ENCODE measurements around the gene FPR3.

The FPR3 gene

GRCh38 chr19:51789061-51789795 lies 5.7 kb upstream of the FPR3 start:
- no peak overlapping the region for H3K4me3 ChIP-seq (replicated peaks in 1 of 2; ENCODE audit: low read depth in 2 of 2, low read length in 2 of 2)
- peak; percentile 43 to 56 for DNase-seq (ENCODE audit: low read depth in 2 of 2)
- TF ChIP-seq, protein P1, sequence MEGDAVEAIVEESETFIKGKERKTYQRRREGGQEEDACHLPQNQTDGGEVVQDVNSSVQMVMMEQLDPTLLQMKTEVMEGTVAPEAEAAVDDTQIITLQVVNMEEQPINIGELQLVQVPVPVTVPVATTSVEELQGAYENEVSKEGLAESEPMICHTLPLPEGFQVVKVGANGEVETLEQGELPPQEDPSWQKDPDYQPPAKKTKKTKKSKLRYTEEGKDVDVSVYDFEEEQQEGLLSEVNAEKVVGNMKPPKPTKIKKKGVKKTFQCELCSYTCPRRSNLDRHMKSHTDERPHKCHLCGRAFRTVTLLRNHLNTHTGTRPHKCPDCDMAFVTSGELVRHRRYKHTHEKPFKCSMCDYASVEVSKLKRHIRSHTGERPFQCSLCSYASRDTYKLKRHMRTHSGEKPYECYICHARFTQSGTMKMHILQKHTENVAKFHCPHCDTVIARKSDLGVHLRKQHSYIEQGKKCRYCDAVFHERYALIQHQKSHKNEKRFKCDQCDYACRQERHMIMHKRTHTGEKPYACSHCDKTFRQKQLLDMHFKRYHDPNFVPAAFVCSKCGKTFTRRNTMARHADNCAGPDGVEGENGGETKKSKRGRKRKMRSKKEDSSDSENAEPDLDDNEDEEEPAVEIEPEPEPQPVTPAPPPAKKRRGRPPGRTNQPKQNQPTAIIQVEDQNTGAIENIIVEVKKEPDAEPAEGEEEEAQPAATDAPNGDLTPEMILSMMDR (IDR thresholded peaks at IDR 0.05; ENCODE audit: low read depth, low read length): no peak

DNA sequence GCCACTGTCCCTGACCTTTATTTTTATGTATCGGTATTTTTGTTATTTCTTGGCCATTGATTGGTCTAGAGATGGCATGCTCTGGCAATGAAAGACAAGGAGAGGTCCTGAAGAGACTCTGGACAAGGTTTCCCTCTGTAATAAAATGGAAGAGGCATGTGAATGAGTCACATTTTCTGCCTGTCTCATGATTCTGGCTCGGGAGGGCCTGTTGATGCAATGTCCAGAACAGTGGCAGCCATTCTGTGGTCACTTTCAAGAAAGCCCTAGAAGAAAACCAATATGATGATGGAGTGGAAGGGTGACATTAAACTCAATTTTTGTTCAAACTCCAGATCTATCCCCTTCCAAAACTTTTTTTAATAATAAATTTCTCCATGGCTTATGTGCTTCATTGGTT lies 2.0 kb upstream of the FPR3 start:
- H3K4me3 ChIP-seq (replicated peaks in 1 of 2; ENCODE audit: low read depth in 2 of 2, low read length in 2 of 2): no peak overlapping the region
- TF ChIP-seq, protein P1 (IDR thresholded peaks at IDR 0.05; ENCODE audit: low read depth, low read length): no peak
- DNase-seq (ENCODE audit: low read depth in 2 of 2): no peak

DNA sequence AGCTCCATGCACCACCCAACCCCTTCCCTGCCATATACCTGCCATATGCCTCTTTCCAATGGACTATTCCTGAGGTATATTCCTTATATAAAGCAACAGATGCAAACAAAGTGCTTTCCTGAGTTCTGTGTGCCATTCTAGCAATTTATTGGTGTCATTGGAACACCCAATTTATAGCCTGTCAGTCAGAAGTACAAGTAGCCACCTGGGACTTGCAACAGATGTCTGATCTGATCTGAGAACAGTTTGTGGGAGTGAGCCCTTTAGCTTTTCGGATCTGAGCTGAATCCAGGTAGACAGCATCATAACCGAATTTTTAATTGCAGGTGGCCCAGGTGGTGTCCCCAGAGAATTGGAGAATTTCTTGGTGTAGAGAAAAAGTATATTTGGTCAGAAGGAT lies 963 bp upstream of the FPR3 start:
- TF ChIP-seq, protein P1 (IDR thresholded peaks at IDR 0.05; ENCODE audit: low read depth, low read length): no peak
- H3K4me3 ChIP-seq (replicated peaks in 1 of 2; ENCODE audit: low read depth in 2 of 2, low read length in 2 of 2): no peak overlapping the region
- no peak for DNase-seq (ENCODE audit: low read depth in 2 of 2)

- no peak for DNase-seq (ENCODE audit: low read depth in 2 of 2)
- TF ChIP-seq, protein P1 (IDR thresholded peaks at IDR 0.05; ENCODE audit: low read depth, low read length): no peak
- no peak overlapping the region for H3K4me3 ChIP-seq (replicated peaks in 1 of 2; ENCODE audit: low read depth in 2 of 2, low read length in 2 of 2)
Observed at GRCh38 chr19:51796195-51796679, 1.3 kb downstream of the FPR3 start.

- H3K4me3 ChIP-seq (replicated peaks in 1 of 2; ENCODE audit: low read depth in 2 of 2, low read length in 2 of 2): no peak overlapping the region
- no peak for DNase-seq (ENCODE audit: low read depth in 2 of 2)
- TF ChIP-seq, protein P1 (IDR thresholded peaks at IDR 0.05; ENCODE audit: low read depth, low read length): no peak
Observed at GRCh38 chr19:51797480-51797879, 2.5 kb downstream of the FPR3 start.

DNA sequence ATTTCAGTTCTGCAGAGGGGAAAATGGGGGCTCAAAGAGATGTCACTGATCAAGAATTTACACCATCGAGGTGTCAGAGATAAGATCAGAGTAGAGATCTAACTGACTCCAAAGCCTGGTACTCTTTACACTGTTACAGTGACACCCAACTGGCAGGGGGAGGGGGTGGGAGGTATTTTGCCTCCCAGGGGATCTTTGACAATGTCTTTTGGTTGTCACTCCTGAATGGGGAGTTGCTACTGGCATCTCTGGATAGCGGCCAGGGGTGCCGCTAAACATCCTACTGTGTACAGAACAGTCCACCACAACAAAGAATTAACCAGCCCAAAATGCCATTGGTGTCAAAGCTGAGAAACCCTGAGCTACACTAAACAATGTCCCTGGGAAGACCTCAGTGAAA lies 3.1 kb downstream of the FPR3 start:
- TF ChIP-seq, protein P1 (IDR thresholded peaks at IDR 0.05; ENCODE audit: low read depth, low read length): no peak
- no peak for DNase-seq (ENCODE audit: low read depth in 2 of 2)

More for the DNA sequence above, 3.1 kb downstream of the FPR3 start:
- H3K4me3 ChIP-seq (replicated peaks in 1 of 2; ENCODE audit: low read depth in 2 of 2, low read length in 2 of 2): no peak overlapping the region

Measured in cardiac fibroblast (primary cell).